KMS-11 (cell line): ENCODE data around the gene NPEPL1.

Experiments used
- H2AFZ ChIP-seq: fragments of 200-600 bp; sonication (generic); 2 replicates; pipeline ENCODE4 v1.6.1; 2016; ENCODE audit warnings: antibody characterized with exemption, mixed run types, low read depth
- H3K27ac ChIP-seq: fragments of 200-600 bp; sonication (generic); 2 replicates; pipeline ENCODE4 v1.6.1; 2016; ENCODE audit warnings: mild to moderate bottlenecking, mixed run types
- H3K27me3 ChIP-seq: fragments of 200-600 bp; sonication (generic); 2 replicates; pipeline ENCODE4 v1.6.1; 2017; ENCODE audit warnings: mild to moderate bottlenecking, low read depth, mixed run types, moderate library complexity; ENCODE audit not compliant: insufficient read depth
- H3K36me3 ChIP-seq: fragments of 200-600 bp; sonication (generic); 2 replicates; pipeline ENCODE4 v1.6.1; 2017; ENCODE audit warnings: mild to moderate bottlenecking, mixed run types; ENCODE audit not compliant: insufficient read depth
- H3K4me1 ChIP-seq: fragments of 200-600 bp; sonication (generic); 2 replicates; pipeline ENCODE4 v1.6.1; 2016; ENCODE audit warnings: mild to moderate bottlenecking, low read depth, mixed run types; ENCODE audit not compliant: poor library complexity, severe bottlenecking
- H3K4me2 ChIP-seq: fragments of 200-600 bp; sonication (generic); 2 replicates; pipeline ENCODE4 v1.7.0; 2016; ENCODE audit warnings: mild to moderate bottlenecking, mixed run types
- H3K4me3 ChIP-seq: fragments of 200-600 bp; sonication (generic); IDR thresholded peaks from 2 replicates; pipeline ENCODE4 v1.6.1; 2017; ENCODE audit warnings: low read depth, low read length, mixed read lengths; ENCODE audit not compliant: insufficient read depth
- H3K79me2 ChIP-seq: fragments of 200-600 bp; sonication (generic); 2 replicates; pipeline ENCODE4 v1.6.1; 2016; ENCODE audit warnings: low read depth, mixed run types; ENCODE audit not compliant: insufficient read depth
- H3K9ac ChIP-seq: fragments of 200-600 bp; sonication (generic); 2 replicates; pipeline ENCODE4 v1.6.1; 2016; ENCODE audit warnings: mild to moderate bottlenecking, mixed run types
- H4K20me1 ChIP-seq: fragments of 200-600 bp; sonication (generic); 2 replicates; pipeline ENCODE4 v1.6.1; 2016; ENCODE audit warnings: mild to moderate bottlenecking, mixed run types; ENCODE audit not compliant: insufficient read depth
- CTCF ChIP-seq: fragments of 200-600 bp; sonication (generic); conservative IDR thresholded peaks from 2 replicates; pipeline ENCODE4 v1.6.1; 2017; ENCODE audit warnings: low read depth, mild to moderate bottlenecking, antibody characterized with exemption, low read length, moderate library complexity, mixed read lengths

Gene NPEPL1

GRCh38 chr20:58715801-58716475 is 23.3 kb downstream of the NPEPL1 start:
- Histone ChIP-seq H3K9ac (no peak overlapping the region), H3K36me3 (no peaks in the 10 kb centered on the region), H3K4me2 (no peak overlapping the region), H3K4me1 (no peaks in the 10 kb centered on the region), H3K27me3 (no peaks in the 10 kb centered on the region; the same call in 1 of the 2 replicates), H3K4me3 (no peak overlapping the region), H2AFZ (no peak overlapping the region), H3K27ac (no peak overlapping the region), H3K79me2 (no peaks in the 10 kb centered on the region), H4K20me1 (no peaks in the 10 kb centered on the region)
- TF ChIP-seq CTCF: no peak

GRCh38 chr20:58716476-58717277 is 24.1 kb downstream of the NPEPL1 start:
- no peak for TF ChIP-seq CTCF
- Histone ChIP-seq H3K27me3 (no peaks in the 10 kb centered on the region; the same call in 1 of the 2 replicates), H2AFZ (no peak overlapping the region), H4K20me1 (no peaks in the 10 kb centered on the region), H3K4me1 (no peaks in the 10 kb centered on the region), H3K4me2 (no peak overlapping the region), H3K9ac (no peak overlapping the region), H3K79me2 (no peaks in the 10 kb centered on the region), H3K4me3 (no peak overlapping the region), H3K27ac (no peak overlapping the region), H3K36me3 (no peaks in the 10 kb centered on the region)

GRCh38 chr20:58717278-58718091 is 24.9 kb downstream of the NPEPL1 start:
- no peak for TF ChIP-seq CTCF
- no peaks in the 10 kb centered on the region for H3K36me3 ChIP-seq
- no peaks in the 10 kb centered on the region; the same call in 1 of the 2 replicates for H3K27me3 ChIP-seq
- H3K4me1 ChIP-seq: no peaks in the 10 kb centered on the region
- H3K4me3 ChIP-seq: no peak overlapping the region
- H2AFZ ChIP-seq: no peak overlapping the region
- H4K20me1 ChIP-seq: no peaks in the 10 kb centered on the region
- no peak overlapping the region for H3K4me2 ChIP-seq
- H3K27ac ChIP-seq: no peak overlapping the region
- H3K79me2 ChIP-seq: no peaks in the 10 kb centered on the region
- no peak overlapping the region for H3K9ac ChIP-seq

GRCh38 chr20:58718121-58718563 is 25.5 kb downstream of the NPEPL1 start:
- TF ChIP-seq CTCF: no peak
- Histone ChIP-seq H3K27ac (no peak overlapping the region), H4K20me1 (no peaks in the 10 kb centered on the region), H3K9ac (no peak overlapping the region), H3K4me2 (no peak overlapping the region), H3K79me2 (no peaks in the 10 kb centered on the region), H3K4me1 (no peaks in the 10 kb centered on the region), H3K4me3 (no peak overlapping the region), H3K36me3 (no peaks in the 10 kb centered on the region), H3K27me3 (no peaks in the 10 kb centered on the region; the same call in 1 of the 2 replicates), H2AFZ (no peak overlapping the region)
